GM12878 (cell line): ENCODE results near the gene TEX2. TPM values are rescaled to one million over a fixed set of nuclear protein-coding genes. Genes with fewer than 3 reads are reported as not detected.
A peak's percentile ranks its signal among the peaks of the same experiment; 100 is the strongest.

Experiments used
- ATAC-seq: fragments of 200-7000 bp; cut with Tn5 transposase; 3 replicates; pipeline ENCODE4 v1.9.1; 2020; ENCODE audit warnings: mild to moderate bottlenecking, moderate library complexity
- BruUV-seq: library from RNA; stranded (reverse); fragments of 400-500 nt; replicated peaks from 2 replicates; lab custom pipeline; 2021; lab: Mats Ljungman, UMichigan
- CTCF ChIA-PET: fragments of 300-600 bp; sonication (Branson Sonifier 250); formaldehyde crosslinking; extraction: SDS; loops from one replicate; lab custom pipeline; 2021; ENCODE audit warnings: inconsistent platforms; lab: Yijun Ruan, JAX
- POLR2A ChIA-PET: fragments of 350-600 bp; formaldehyde crosslinking; extraction: SDS; loops from one replicate; lab custom pipeline; 2021; ENCODE audit warnings: inconsistent platforms; lab: Charles Lee
- RAD21 ChIA-PET: fragments of 300-600 bp; sonication (Branson Sonifier 250); formaldehyde crosslinking; loops from one replicate; lab custom pipeline; 2023; ENCODE audit warnings: antibody characterized with exemption; ENCODE audit not compliant: unreplicated experiment; lab: Charles Lee
- SMC1A ChIA-PET: fragments of 300-600 bp; sonication (Branson Sonifier 250); formaldehyde crosslinking; loops from one replicate; lab custom pipeline; 2023; ENCODE audit not compliant: unreplicated experiment, uncharacterized antibody; lab: Charles Lee
- DNase-seq: peaks from one replicate; pipeline ENCODE4 v3.0.0-alpha.2; 2011; ENCODE audit warnings: low read depth, low spot score
- FAIRE-seq: peaks from 3 replicates; lab custom pipeline; 2011; peaks lifted over from hg19 to GRCh38; lab: Jason Lieb, UNC
- H2AFZ ChIP-seq: 2 replicates; pipeline ENCODE4 v1.6.0; 2011; ENCODE audit warnings: low read depth, low read length, control low read depth; ENCODE audit not compliant: control insufficient read depth
- H3K27ac ChIP-seq: 2 replicates; pipeline ENCODE4 v1.5.1; 2011; ENCODE audit warnings: control low read depth; ENCODE audit not compliant: control insufficient read depth, insufficient read depth
- H3K27me3 ChIP-seq, 2 experiments: replicated peaks in 1 of 2; 2 replicates each; pipeline versions ENCODE4 v1.6.0 to v1.6.1; 2011; ENCODE audit warnings: low read length in 1 of 2; ENCODE audit not compliant: control insufficient read depth in 2 of 2, insufficient read depth in 2 of 2
- H3K36me3 ChIP-seq, 2 experiments: 2 replicates each; pipeline ENCODE4 v1.5.1; 2011; ENCODE audit warnings: low read length in 1 of 2; ENCODE audit not compliant: control insufficient read depth in 2 of 2, insufficient read depth in 2 of 2
- H3K4me1 ChIP-seq: 2 replicates; pipeline ENCODE4 v1.6.1; 2011; ENCODE audit warnings: mild to moderate bottlenecking, low read length, moderate library complexity, mixed read lengths; ENCODE audit not compliant: control insufficient read depth, insufficient read depth
- H3K4me2 ChIP-seq: 2 replicates; pipeline ENCODE4 v1.6.0; 2011; ENCODE audit warnings: control low read depth; ENCODE audit not compliant: control insufficient read depth, insufficient read depth
- H3K4me3 ChIP-seq: fragments of 200-600 bp; sonication (generic); 2 replicates; pipeline ENCODE4 v1.5.1; 2016
- H3K79me2 ChIP-seq: 2 replicates; pipeline ENCODE4 v1.6.0; 2011; ENCODE audit warnings: low read length; ENCODE audit not compliant: control insufficient read depth, insufficient read depth
- H3K9ac ChIP-seq: 2 replicates; pipeline ENCODE4 v1.8.0; 2011; ENCODE audit warnings: low read length, control low read depth, mixed read lengths; ENCODE audit not compliant: control insufficient read depth, insufficient read depth
- H3K9me3 ChIP-seq: replicated peaks from 3 replicates; pipeline ENCODE4 v1.5.1; 2011; ENCODE audit warnings: mild to moderate bottlenecking, low read length; ENCODE audit not compliant: control insufficient read depth, insufficient read depth
- H4K20me1 ChIP-seq: 2 replicates; pipeline ENCODE4 v1.6.0; 2011; ENCODE audit not compliant: control insufficient read depth, insufficient read depth
- BCL11A ChIP-seq: IDR thresholded peaks from 2 replicates; pipeline ENCODE4 v1.6.1; 2011; ENCODE audit warnings: low read depth, low read length
- BHLHE40 ChIP-seq, 2 experiments: fragments of 450-650 bp in 1 of 2; IDR thresholded peaks; 2 replicates each; pipeline ENCODE4 v1.6.1; 2011 to 2017; ENCODE audit warnings: low read depth in 2 of 2, borderline replicate concordance in 1 of 2, improper control_type of control experiment in 1 of 2, low read length in 1 of 2, mild to moderate bottlenecking in 1 of 2
- CEBPZ ChIP-seq: fragments of 150-350 bp; IDR thresholded peaks from 2 replicates; pipeline ENCODE4 v1.6.1; 2016; ENCODE audit warnings: low read depth, low read length
- ETV6 ChIP-seq, 2 experiments: fragments of 450-650 bp in 1 of 2; IDR thresholded peaks in 1 of 2; conservative IDR thresholded peaks in 1 of 2; 2 replicates each; pipeline ENCODE4 v1.6.1; 2014; ENCODE audit warnings: antibody characterized with exemption in 1 of 2, borderline replicate concordance in 1 of 2, low read depth in 1 of 2, mild to moderate bottlenecking in 1 of 2, moderate library complexity in 1 of 2
- FOXM1 ChIP-seq: IDR thresholded peaks from 2 replicates; pipeline ENCODE4 v1.6.1; 2012; ENCODE audit warnings: low read depth, mild to moderate bottlenecking, inconsistent platforms, low read length, moderate library complexity
- MXI1 ChIP-seq: fragments of 150-350 bp; IDR thresholded peaks from 2 replicates; pipeline ENCODE4 v1.6.1; 2011; ENCODE audit warnings: low read depth, mild to moderate bottlenecking, inconsistent platforms, low read length, improper control_type of control experiment
- NFYA ChIP-seq: IDR thresholded peaks from 2 replicates; pipeline ENCODE4 v1.6.1; 2011; ENCODE audit warnings: low read depth, mild to moderate bottlenecking, low read length, improper control_type of control experiment, borderline replicate concordance
- NFYB ChIP-seq: IDR thresholded peaks from 2 replicates; pipeline ENCODE4 v1.6.1; 2011; ENCODE audit warnings: low read depth, mild to moderate bottlenecking, low read length, improper control_type of control experiment, moderate library complexity; ENCODE audit not compliant: insufficient read depth
- NR2F1 ChIP-seq: fragments of 450-650 bp; conservative IDR thresholded peaks from 2 replicates; pipeline ENCODE4 v1.6.1; 2017; ENCODE audit warnings: mild to moderate bottlenecking
- POLR2A ChIP-seq: IDR thresholded peaks from 2 replicates; pipeline ENCODE4 v1.6.1; 2011; ENCODE audit warnings: low read depth, mild to moderate bottlenecking, low read length
- RAD51 ChIP-seq: fragments of 450-650 bp; IDR thresholded peaks from 2 replicates; pipeline ENCODE4 v1.6.1; 2016; ENCODE audit warnings: moderate library complexity, mild to moderate bottlenecking, inconsistent platforms
- RELA ChIP-seq: fragments of 450-650 bp; IDR thresholded peaks from 2 replicates; pipeline ENCODE4 v1.8.0; 2014; ENCODE audit warnings: borderline replicate concordance; ENCODE audit not compliant: partially characterized antibody
- SMAD1 ChIP-seq: fragments of 450-650 bp; IDR thresholded peaks from 2 replicates; pipeline ENCODE4 v1.6.1; 2018; ENCODE audit warnings: mild to moderate bottlenecking, low read depth; ENCODE audit not compliant: partially characterized antibody
- TCF3 ChIP-seq: IDR thresholded peaks from 2 replicates; pipeline ENCODE4 v1.6.1; 2012; ENCODE audit warnings: low read depth, mild to moderate bottlenecking, low read length, borderline replicate concordance; ENCODE audit not compliant: insufficient read depth
- ZNF622 ChIP-seq: fragments of 450-650 bp; IDR thresholded peaks from 2 replicates; pipeline ENCODE4 v1.6.1; 2017; ENCODE audit warnings: mild to moderate bottlenecking, inconsistent platforms
- WGBS: methylation state at CpG from one replicate; pipeline ENCODE4 v1.1.6; 2016; ENCODE audit warnings: low lambda C conversion rate; ENCODE audit not compliant: insufficient replicate concordance, insufficient coverage; ENCODE audit errors: missing lambda C conversion rate; 5-methylcytosine and 5-hydroxymethylcytosine counted together
- in situ Hi-C: fragments of 300-500 bp; cut with MboI; formaldehyde crosslinking; loops from 9 replicates; pipeline ENCODE4 v1.14.3; 2018; ENCODE audit warnings: mixed read lengths
- intact Hi-C: fragments of 100-400 bp; cut with micrococcal nuclease; formaldehyde crosslinking; loops from one replicate; pipeline ENCODE4 v1.14.2; 2022; ENCODE audit not compliant: unreplicated experiment
- polyA plus RNA-seq, 11 experiments: library from polyadenylated mRNA; depleted of rRNA in 4 of 11; unstranded in 6 of 11; stranded (reverse) in 5 of 11; fragments of >200 nt; fragmentation: Nextera tagmentation in 4 of 11; fragmentation: Illumina TruSeq in 1 of 11; extraction: Ambion mirVana in 4 of 11; extraction: Trizol in 1 of 11; gene quantifications; 1 replicate in 1 of 11; 2 replicates in 10 of 11; pipeline versions ENCODE4 v1.2.1 to v1.2.3, GENCODE V29; 2011 to 2016; ENCODE audit warnings: inconsistent platforms in 2 of 11, missing spikeins in 2 of 11, low read depth in 1 of 11
- total RNA-seq, 4 experiments: library from RNA; depleted of rRNA in 3 of 4; stranded (reverse); fragments of >200 nt in 3 of 4; fragmentation: Illumina TruSeq in 1 of 4; extraction: Trizol in 1 of 4; gene quantifications; 2 replicates each; pipeline versions ENCODE4 v1.2.1 to v1.2.3, GENCODE V29; 2013 to 2021
- TF ChIP-seq, protein P1 (sequence below): IDR thresholded peaks from 2 replicates; pipeline ENCODE4 v1.6.1; 2011; ENCODE audit warnings: borderline replicate concordance, low read depth, mild to moderate bottlenecking, moderate library complexity, mixed read lengths, low read length; ENCODE audit not compliant: insufficient read depth; ENCODE audit errors: extremely low read length

TEX2 gene
- total and polyA plus RNA-seq, 10 of the 15 experiments (the other 5 are each of a cell fraction or from before 2014, with no cell fraction given) = 3.8 to 19.9 (median 15.8) TPM

DNA sequence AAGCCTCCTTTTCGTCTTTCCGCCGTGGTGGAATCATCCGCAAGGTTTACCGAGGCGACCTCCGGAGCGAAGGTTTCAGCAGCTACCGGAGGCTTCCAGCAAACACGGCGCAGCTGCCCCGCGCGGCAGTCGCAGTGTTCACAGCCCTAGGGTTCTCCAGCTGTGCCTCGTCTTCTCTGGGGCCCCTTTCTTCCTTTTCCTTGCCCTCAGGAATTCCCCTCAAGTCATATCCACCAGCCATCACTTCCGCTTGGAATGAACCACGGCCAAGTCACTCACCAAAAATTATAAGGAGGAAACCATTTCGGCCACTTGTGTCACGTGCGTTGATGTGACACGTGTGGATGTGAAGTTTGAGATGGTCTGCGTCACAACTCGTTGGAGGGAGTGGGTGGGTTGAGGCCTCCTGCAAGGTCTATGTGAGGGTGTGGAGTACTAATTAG is 132.5 kb downstream of the TEX2 start:
- no peaks in the 10 kb centered on the region for H3K27me3 ChIP-seq
- peak overlapping the region; percentile 8; the same call in 1 of the 2 replicates for H3K4me3 ChIP-seq
- SMC1A ChIA-PET = interaction anchor here (0.9 to 11.2 kb wide), 20 partner anchors 8 to 226 kb away, joined by 3 to 570 read pairs (median 6); partner anchors contain the start of genes GH1 and ICAM2
- BruUV-seq = TSS peak; percentile 98
- H3K36me3 ChIP-seq = no peaks in the 10 kb centered on the region
- no peaks in the 10 kb centered on the region for H4K20me1 ChIP-seq
- DNase-seq (peak; percentile 68), FAIRE-seq (peak; percentile 38), ATAC-seq (peak; percentile 51)
- H3K4me1 ChIP-seq = peaks cover 32% of the 10 kb centered on the region
- under 1% methylated on average over 24 of the region's 24 CpGs for WGBS
- H3K79me2 ChIP-seq = peaks cover 40% of the 10 kb centered on the region
- H3K27ac ChIP-seq = peak overlapping the region; percentile 83
- H3K4me2 ChIP-seq = peak overlapping the region; percentile 65
- no peaks in the 10 kb centered on the region for H3K9me3 ChIP-seq
- H3K9ac ChIP-seq = peak overlapping the region; percentile 67
- peak overlapping the region; percentile 70 for H2AFZ ChIP-seq
- CTCF ChIA-PET = interaction anchor here (0.8 to 9.7 kb wide), 17 partner anchors 7 to 215 kb away, joined by 3 to 915 read pairs (median 47); partner anchors contain the start of genes CSHL1, GH1 and ICAM2
- intact Hi-C loops (loop anchor here (2.0 kb wide), 1 partner anchor 68 kb away; no protein-coding TSS in a partner anchor), in situ Hi-C loops (loop anchor here (5.0 kb wide), 2 partner anchors 103 to 208 kb away; no protein-coding TSS in a partner anchor)
- RAD21 ChIA-PET = interaction anchor here (0.5 to 14.4 kb wide), 19 partner anchors 9 to 222 kb away, joined by 3 to 507 read pairs (median 15); partner anchors contain the start of genes GH1 and ICAM2
- POLR2A ChIA-PET = interaction anchor here (0.6 to 6.6 kb wide), 24 partner anchors 10 to 226 kb away, joined by 3 to 86 read pairs (median 7); partner anchors contain the start of genes CD79B, GH1 and ICAM2
- TF ChIP-seq RELA = peak; percentile 92
- TF ChIP-seq ETV6 (conservative IDR thresholded peaks at IDR 0.05 in 1 of 2, IDR thresholded peaks at IDR 0.05 in 1 of 2; ENCODE audit: borderline replicate concordance in 1 of 2, low read depth in 1 of 2) = peak in 1 of 2 experiments; percentile 88; a peak in 2 of 4 replicates
- TF ChIP-seq NR2F1 = peak; percentile 52
- no peak for TF ChIP-seq ZNF622
- TF ChIP-seq FOXM1 = peak; percentile 42; the same call in 1 of the 2 replicates
- no peak for TF ChIP-seq SMAD1
- peak; percentile 98 for TF ChIP-seq RAD51
- TF ChIP-seq POLR2A = no peak
- peak; percentile 57; the same call in 1 of the 2 replicates for TF ChIP-seq MXI1
- no peak for TF ChIP-seq CEBPZ
- TF ChIP-seq BCL11A = 0 out of 2 replicates have a peak, but pooled peaks have one; percentile 18
- TF ChIP-seq TCF3 = peak; percentile 56; the same call in 1 of the 2 replicates
- TF ChIP-seq BHLHE40 (IDR thresholded peaks at IDR 0.05; ENCODE audit: borderline replicate concordance in 1 of 2, low read depth in 2 of 2, low read length in 1 of 2) = peak; percentile 98 to 99
- TF ChIP-seq, protein P1, sequence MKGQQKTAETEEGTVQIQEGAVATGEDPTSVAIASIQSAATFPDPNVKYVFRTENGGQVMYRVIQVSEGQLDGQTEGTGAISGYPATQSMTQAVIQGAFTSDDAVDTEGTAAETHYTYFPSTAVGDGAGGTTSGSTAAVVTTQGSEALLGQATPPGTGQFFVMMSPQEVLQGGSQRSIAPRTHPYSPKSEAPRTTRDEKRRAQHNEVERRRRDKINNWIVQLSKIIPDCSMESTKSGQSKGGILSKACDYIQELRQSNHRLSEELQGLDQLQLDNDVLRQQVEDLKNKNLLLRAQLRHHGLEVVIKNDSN = peak; percentile 74
- no peak for TF ChIP-seq NFYB
- TF ChIP-seq NFYA = no peak
